H1 (cell line): ENCODE results near the gene SLC44A1.

Experiments
- ATF2 ChIP-seq: IDR thresholded peaks from 2 replicates; pipeline ENCODE4 v1.6.1; 2012; ENCODE audit warnings: low read length, inconsistent platforms
- EGR1 ChIP-seq: IDR thresholded peaks from 2 replicates; pipeline ENCODE4 v1.6.1; 2011; ENCODE audit warnings: low read depth, low read length, borderline replicate concordance
- EP300 ChIP-seq, 2 experiments: IDR thresholded peaks; 1 replicate in 1 of 2; 2 replicates in 1 of 2; pipeline ENCODE4 v1.6.1; 2011 to 2012; ENCODE audit warnings: low read depth in 2 of 2, low read length in 2 of 2, mild to moderate bottlenecking in 2 of 2, borderline replicate concordance in 1 of 2, inconsistent platforms in 1 of 2, moderate library complexity in 1 of 2
- EZH2 ChIP-seq: fragments of 200-600 bp; sonication (generic); IDR thresholded peaks from 2 replicates; pipeline ENCODE4 v1.7.1; 2012; ENCODE audit warnings: low read depth, mild to moderate bottlenecking, moderate library complexity, low read length, inconsistent platforms; ENCODE audit not compliant: severe bottlenecking
- FOSL1 ChIP-seq: IDR thresholded peaks from 2 replicates; pipeline ENCODE4 v1.6.1; 2011; ENCODE audit warnings: mild to moderate bottlenecking, low read depth, low read length, moderate library complexity; ENCODE audit not compliant: insufficient read depth
- HDAC2 ChIP-seq, 2 experiments: fragments of 300-600 bp in 1 of 2; sonication (generic) in 1 of 2; IDR thresholded peaks; 2 replicates each; pipeline ENCODE4 v1.6.1; 2011 to 2012; ENCODE audit warnings: low read depth in 2 of 2, low read length in 2 of 2, mild to moderate bottlenecking in 2 of 2, moderate library complexity in 2 of 2, borderline replicate concordance in 1 of 2, inconsistent platforms in 1 of 2
- JUN ChIP-seq: IDR thresholded peaks from 2 replicates; pipeline ENCODE4 v1.6.1; 2011; ENCODE audit warnings: low read depth, mild to moderate bottlenecking, improper control_type of control experiment, low read length
- NRF1 ChIP-seq: IDR thresholded peaks from 2 replicates; pipeline ENCODE4 v1.6.1; 2011; ENCODE audit warnings: mild to moderate bottlenecking, low read depth, low read length, improper control_type of control experiment
- POLR2AphosphoS5 ChIP-seq: IDR thresholded peaks from 2 replicates; pipeline ENCODE4 v1.6.1; 2011; ENCODE audit warnings: low read depth, low read length
- POU5F1 ChIP-seq: IDR thresholded peaks from 2 replicates; pipeline ENCODE4 v1.6.1; 2011; ENCODE audit warnings: low read depth, mild to moderate bottlenecking, low read length, moderate library complexity
- RXRA ChIP-seq: IDR thresholded peaks from 2 replicates; pipeline ENCODE4 v1.6.1; 2011; ENCODE audit warnings: low read depth, mild to moderate bottlenecking, low read length, moderate library complexity; ENCODE audit not compliant: insufficient read depth
- SRF ChIP-seq: IDR thresholded peaks from 2 replicates; pipeline ENCODE4 v1.6.1; 2011; ENCODE audit warnings: mild to moderate bottlenecking, low read depth, low read length, moderate library complexity
- TBP ChIP-seq: IDR thresholded peaks from 2 replicates; pipeline ENCODE4 v1.6.1; 2011; ENCODE audit warnings: low read depth, low read length, improper control_type of control experiment
- TF ChIP-seq, protein P1 (sequence below), 3 experiments: IDR thresholded peaks; 1 replicate in 2 of 3; 2 replicates in 1 of 3; pipeline versions ENCODE4 v1.5.1 to v1.6.1; 2011; ENCODE audit warnings: low read length in 3 of 3, mild to moderate bottlenecking in 3 of 3, inconsistent platforms in 2 of 3, low read depth in 1 of 3, moderate library complexity in 1 of 3; ENCODE audit not compliant: insufficient read depth in 1 of 3; ENCODE audit errors: control extremely low read depth in 1 of 3

DNA sequence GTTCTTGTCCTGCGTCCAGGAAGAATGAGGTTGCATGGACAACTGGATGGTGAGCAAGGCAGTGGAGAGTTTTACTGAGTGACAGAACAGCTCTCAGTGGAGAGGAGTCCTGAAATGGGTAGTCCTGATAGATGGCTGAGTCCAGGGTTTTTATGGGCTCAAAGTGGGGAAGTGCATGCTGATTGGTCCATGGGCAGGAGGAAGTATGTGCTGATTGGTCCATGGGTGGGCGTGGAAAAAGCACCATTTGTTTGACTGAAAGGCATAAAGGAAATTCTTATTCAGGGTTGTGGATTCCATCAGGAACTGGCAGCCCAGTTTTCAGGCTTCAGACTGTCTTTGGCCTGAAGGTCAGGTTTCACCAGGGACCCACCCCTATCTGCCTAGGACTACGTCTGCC, 214.0 kb downstream of the SLC44A1 start:
- TF ChIP-seq TBP = no peak
- no peak for TF ChIP-seq EP300 (IDR thresholded peaks at IDR 0.05; ENCODE audit: borderline replicate concordance in 1 of 2, low read depth in 2 of 2, low read length in 2 of 2)
- no peak for TF ChIP-seq SRF
- TF ChIP-seq, protein P1, sequence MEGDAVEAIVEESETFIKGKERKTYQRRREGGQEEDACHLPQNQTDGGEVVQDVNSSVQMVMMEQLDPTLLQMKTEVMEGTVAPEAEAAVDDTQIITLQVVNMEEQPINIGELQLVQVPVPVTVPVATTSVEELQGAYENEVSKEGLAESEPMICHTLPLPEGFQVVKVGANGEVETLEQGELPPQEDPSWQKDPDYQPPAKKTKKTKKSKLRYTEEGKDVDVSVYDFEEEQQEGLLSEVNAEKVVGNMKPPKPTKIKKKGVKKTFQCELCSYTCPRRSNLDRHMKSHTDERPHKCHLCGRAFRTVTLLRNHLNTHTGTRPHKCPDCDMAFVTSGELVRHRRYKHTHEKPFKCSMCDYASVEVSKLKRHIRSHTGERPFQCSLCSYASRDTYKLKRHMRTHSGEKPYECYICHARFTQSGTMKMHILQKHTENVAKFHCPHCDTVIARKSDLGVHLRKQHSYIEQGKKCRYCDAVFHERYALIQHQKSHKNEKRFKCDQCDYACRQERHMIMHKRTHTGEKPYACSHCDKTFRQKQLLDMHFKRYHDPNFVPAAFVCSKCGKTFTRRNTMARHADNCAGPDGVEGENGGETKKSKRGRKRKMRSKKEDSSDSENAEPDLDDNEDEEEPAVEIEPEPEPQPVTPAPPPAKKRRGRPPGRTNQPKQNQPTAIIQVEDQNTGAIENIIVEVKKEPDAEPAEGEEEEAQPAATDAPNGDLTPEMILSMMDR (IDR thresholded peaks at IDR 0.05; ENCODE audit: control extremely low read depth in 1 of 3, insufficient read depth in 1 of 3, low read depth in 1 of 3, low read length in 3 of 3) = no peak
- TF ChIP-seq FOSL1 = no peak
- no peak for TF ChIP-seq EZH2
- TF ChIP-seq NRF1 = no peak
- TF ChIP-seq POLR2AphosphoS5 = no peak
- no peak for TF ChIP-seq POU5F1
- TF ChIP-seq EGR1 = no peak
- no peak for TF ChIP-seq ATF2
- TF ChIP-seq JUN = no peak
- no peak for TF ChIP-seq HDAC2 (IDR thresholded peaks at IDR 0.05; ENCODE audit: borderline replicate concordance in 1 of 2, low read depth in 2 of 2, low read length in 2 of 2)
- no peak for TF ChIP-seq RXRA
